Testis (tissue), 2 donors: ENCODE measurements around the gene PSMA3.

Source experiments
- CTCF ChIP-seq, 3 experiments: fragments of 450-650 bp in 2 of 3; fragments of 200-600 bp in 1 of 3; sonication (generic) in 1 of 3; IDR thresholded peaks; one replicate each; pipeline ENCODE4 v1.5.1; 2016 to 2019; ENCODE audit warnings: antibody characterized with exemption in 3 of 3, mild to moderate bottlenecking in 2 of 3, moderate library complexity in 1 of 3
- POLR2A ChIP-seq: fragments of 450-650 bp; IDR thresholded peaks from one replicate; pipeline ENCODE4 v1.6.1; 2017; ENCODE audit warnings: antibody characterized with exemption, mild to moderate bottlenecking, moderate library complexity

- no peak for TF ChIP-seq CTCF (IDR thresholded peaks at IDR 0.05)
- TF ChIP-seq POLR2A = no peak
Measured at GRCh38 chr14:58249611-58250010, 5.0 kb downstream of the PSMA3 start.
